Smooth muscle cell (in vitro differentiated cells): ENCODE data around the gene BRMS1. TPM values are rescaled to one million over a fixed set of nuclear protein-coding genes. Genes with fewer than 3 reads are reported as not detected.

ENCODE experiments used
- DNase-seq: peaks from one replicate; lab custom pipeline; 2025; ENCODE audit not compliant: unreplicated experiment; lab: John Stamatoyannopoulos, UW
- H2AFZ ChIP-seq: fragments of 200-600 bp; sonication (generic); 2 replicates; pipeline ENCODE4 v1.6.0; 2016; ENCODE audit warnings: antibody characterized with exemption, low read depth, mild to moderate bottlenecking
- H3F3A ChIP-seq: fragments of 200-600 bp; sonication (generic); 2 replicates; pipeline ENCODE4 v1.6.0; 2017; ENCODE audit warnings: antibody characterized with exemption, low read depth
- H3K27ac ChIP-seq: fragments of 200-600 bp; sonication (generic); 2 replicates; pipeline ENCODE4 v1.5.1; 2016; ENCODE audit warnings: low read depth, mild to moderate bottlenecking
- H3K27me3 ChIP-seq: fragments of 200-600 bp; sonication (generic); 2 replicates; pipeline ENCODE4 v1.6.1; 2016; ENCODE audit warnings: low read depth, mild to moderate bottlenecking
- H3K36me3 ChIP-seq: fragments of 200-600 bp; sonication (generic); 2 replicates; pipeline ENCODE4 v1.5.1; 2016; ENCODE audit warnings: low read depth
- H3K4me1 ChIP-seq: fragments of 200-600 bp; sonication (generic); 2 replicates; pipeline ENCODE4 v1.5.1; 2016; ENCODE audit warnings: low read depth
- H3K4me2 ChIP-seq: fragments of 200-600 bp; sonication (generic); 2 replicates; pipeline ENCODE4 v1.6.0; 2016; ENCODE audit warnings: mild to moderate bottlenecking
- H3K4me3 ChIP-seq: fragments of 200-600 bp; sonication (generic); 2 replicates; pipeline ENCODE4 v1.5.1; 2016; ENCODE audit warnings: mild to moderate bottlenecking
- H3K79me2 ChIP-seq: fragments of 200-600 bp; sonication (generic); 2 replicates; pipeline ENCODE4 v1.6.0; 2016; ENCODE audit warnings: low read depth, mild to moderate bottlenecking
- H3K9ac ChIP-seq: fragments of 200-600 bp; sonication (generic); 2 replicates; pipeline ENCODE4 v1.6.0; 2016; ENCODE audit warnings: low read depth
- H3K9me3 ChIP-seq: fragments of 200-600 bp; sonication (generic); replicated peaks from 2 replicates; pipeline ENCODE4 v1.5.1; 2016; ENCODE audit warnings: low read depth
- H4K20me1 ChIP-seq: fragments of 200-600 bp; sonication (generic); 2 replicates; pipeline ENCODE4 v1.6.0; 2016; ENCODE audit warnings: low read depth
- CTCF ChIP-seq: fragments of 200-600 bp; sonication (generic); IDR thresholded peaks from 2 replicates; pipeline ENCODE4 v1.5.1; 2017; ENCODE audit warnings: borderline replicate concordance, mild to moderate bottlenecking, antibody characterized with exemption; ENCODE audit not compliant: insufficient read depth, poor library complexity, severe bottlenecking
- WGBS: methylation state at CpG from one replicate; pipeline ENCODE4 v1.1.7; 2016; ENCODE audit warnings: low lambda C conversion rate; 5-methylcytosine and 5-hydroxymethylcytosine counted together
- polyA plus RNA-seq: library from polyadenylated mRNA; unstranded; fragments of >200 nt; fragmentation: Nextera tagmentation; extraction: Ambion mirVana; gene quantifications from 2 replicates; pipeline ENCODE4 v1.2.1, GENCODE V29; 2016
- total RNA-seq: library from RNA; depleted of rRNA; stranded (reverse); fragments of >200 nt; gene quantifications from 2 replicates; pipeline ENCODE4 v1.2.3, GENCODE V29; 2014

BRMS1 gene
- total and polyA plus RNA-seq, 2 experiments from 2014 or later = 23.8 to 44.2 TPM

- H3K4me3 ChIP-seq = no peak overlapping the region
- H3K27ac ChIP-seq = no peak overlapping the region
- H3K4me1 ChIP-seq = peaks cover 28% of the 10 kb centered on the region
- no peaks in the 10 kb centered on the region for H4K20me1 ChIP-seq
- no peak overlapping the region for H3K9ac ChIP-seq
- no peaks in the 10 kb centered on the region for H3K79me2 ChIP-seq
- DNase-seq = no peak
- no peak overlapping the region for H3K4me2 ChIP-seq
- no peaks in the 10 kb centered on the region for H3K36me3 ChIP-seq
- no peaks in the 10 kb centered on the region for H3K27me3 ChIP-seq
- no peak for TF ChIP-seq CTCF
- H3K9me3 ChIP-seq = no peaks in the 10 kb centered on the region
- no peak overlapping the region for H2AFZ ChIP-seq
- H3F3A ChIP-seq = peaks cover 3% of the 10 kb centered on the region
- 96% methylated on average over 3 of the region's 3 CpGs for WGBS
Measured at GRCh38 chr11:66329165-66329673, 15.7 kb downstream of the BRMS1 start.

GRCh38 chr11:66328302-66329144 lies 16.4 kb downstream of the BRMS1 start:
- H3K4me2 ChIP-seq = peak overlapping the region; percentile 70
- peak; percentile 48 for DNase-seq
- WGBS = 10% methylated on average over 19 of the region's 19 CpGs

GRCh38 chr11:66328031-66328301 lies 16.9 kb downstream of the BRMS1 start:
- no peak overlapping the region for H3K4me3 ChIP-seq
- peak overlapping the region; percentile 70 for H3K4me2 ChIP-seq
- DNase-seq = no peak

More at GRCh38 chr11:66328302-66329144, 16.4 kb downstream of the BRMS1 start:
- H3K79me2 ChIP-seq = no peaks in the 10 kb centered on the region
- H3K27me3 ChIP-seq = no peaks in the 10 kb centered on the region
- H3K4me3 ChIP-seq = no peak overlapping the region
- peak; percentile 92 for TF ChIP-seq CTCF
- H2AFZ ChIP-seq = no peak overlapping the region
- H4K20me1 ChIP-seq = no peaks in the 10 kb centered on the region
- peak overlapping the region; percentile 94 for H3K27ac ChIP-seq
- H3K4me1 ChIP-seq = peaks cover 28% of the 10 kb centered on the region
- H3K36me3 ChIP-seq = no peaks in the 10 kb centered on the region
- no peaks in the 10 kb centered on the region for H3K9me3 ChIP-seq
- H3K9ac ChIP-seq = no peak overlapping the region
- H3F3A ChIP-seq = peaks cover 3% of the 10 kb centered on the region

More at GRCh38 chr11:66328031-66328301, 16.9 kb downstream of the BRMS1 start:
- Histone ChIP-seq H4K20me1 (no peaks in the 10 kb centered on the region), H3K36me3 (no peaks in the 10 kb centered on the region), H3K27ac (peak overlapping the region; percentile 94), H3K9me3 (no peaks in the 10 kb centered on the region), H3K27me3 (no peaks in the 10 kb centered on the region), H3K4me1 (peaks cover 28% of the 10 kb centered on the region), H3F3A (peaks cover 3% of the 10 kb centered on the region), H3K9ac (peak overlapping the region; percentile 69), H2AFZ (no peak overlapping the region), H3K79me2 (no peaks in the 10 kb centered on the region)
- 68% methylated on average over 3 of the region's 3 CpGs for WGBS
- no peak for TF ChIP-seq CTCF
